HEK293 (cell line): ENCODE data around the gene DTX2.
"Not testable (repeated sequence)": the region's sequence is repeated elsewhere in the genome, so short reads cannot be mapped to it uniquely, and the experiment has no call there.

Source experiments
- CTCF ChIP-seq: fragments of 450-650 bp; formaldehyde crosslinking; IDR thresholded peaks from 2 replicates; pipeline ENCODE4 v1.5.1; 2016; ENCODE audit warnings: missing biosample characterization, missing genetic modification characterization
- ZNF560 ChIP-seq: fragments of 450-650 bp; formaldehyde crosslinking; IDR thresholded peaks from 2 replicates; pipeline ENCODE4 v1.5.1; 2017; ENCODE audit warnings: missing biosample characterization, missing genetic modification characterization, borderline replicate concordance
- ZNF571 ChIP-seq: fragments of 450-650 bp; formaldehyde crosslinking; IDR thresholded peaks from 2 replicates; pipeline ENCODE4 v1.5.0; 2017; ENCODE audit warnings: missing biosample characterization, missing genetic modification characterization

DNA sequence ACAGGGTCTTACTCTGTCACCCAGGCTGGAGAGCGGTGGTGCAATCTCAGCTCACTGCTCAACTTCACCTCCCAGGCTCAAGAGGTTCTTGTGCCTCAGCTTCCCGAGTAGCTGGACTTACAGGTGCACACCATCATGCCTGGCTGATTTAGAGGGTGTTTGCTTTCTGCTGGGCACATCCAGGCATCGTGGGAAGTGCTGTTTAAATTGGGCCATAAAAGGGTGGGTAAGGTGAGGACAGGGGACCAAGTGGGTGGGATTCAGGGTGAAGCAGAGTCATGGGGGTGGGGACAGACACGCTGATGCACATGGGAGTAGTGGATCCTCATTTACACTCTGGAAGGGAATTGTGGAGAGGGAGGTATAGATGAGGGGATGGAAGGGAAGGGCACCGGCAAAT lies 3.5 kb downstream of the DTX2 start:
- not testable (repeated sequence) for TF ChIP-seq ZNF571; ZNF560; CTCF (tag by site-specific recombination)
